Panc1 (cell line): ENCODE results near the gene BEND3. TPM values are rescaled to one million over a fixed set of nuclear protein-coding genes. Genes with fewer than 3 reads are reported as not detected.
"Not testable (repeated sequence)": the region's sequence is repeated elsewhere in the genome, so short reads cannot be mapped to it uniquely, and the experiment has no call there.

Source experiments
- ATAC-seq: fragments of 200-7000 bp; cut with Tn5 transposase; 2 replicates; pipeline ENCODE4 v1.9.1; 2020; ENCODE audit warnings: mild to moderate bottlenecking, moderate library complexity
- BruUV-seq: library from RNA; stranded (reverse); fragments of 400-500 nt; replicated peaks from 2 replicates; lab custom pipeline; 2021; lab: Mats Ljungman, UMichigan
- CTCF ChIA-PET: fragments of 300-600 bp; sonication (Branson Sonifier 250); formaldehyde crosslinking; loops from one replicate; lab custom pipeline; 2022; ENCODE audit warnings: antibody characterized with exemption; lab: Charles Lee
- POLR2A ChIA-PET: fragments of 300-600 bp; sonication (Branson Sonifier 250); formaldehyde crosslinking; loops from one replicate; lab custom pipeline; 2022; ENCODE audit warnings: antibody characterized with exemption; lab: Charles Lee
- DNase-seq: peaks from one replicate; pipeline ENCODE4 v3.0.0-alpha.2; 2010; ENCODE audit warnings: low read depth, low spot score
- H3K27ac ChIP-seq: 2 replicates; pipeline ENCODE4 v1.5.1; 2011; ENCODE audit warnings: mild to moderate bottlenecking, low read length, inconsistent platforms
- H3K27me3 ChIP-seq: fragments of 200-500 bp; sonication (Bioruptor generic); 2 replicates; pipeline ENCODE4 v1.6.0; 2014; ENCODE audit warnings: low read length, inconsistent platforms; ENCODE audit not compliant: control insufficient read depth, insufficient read depth
- H3K36me3 ChIP-seq: fragments of 200-500 bp; sonication (Bioruptor generic); 2 replicates; pipeline ENCODE4 v1.5.1; 2014; ENCODE audit warnings: inconsistent platforms, mild to moderate bottlenecking, low read length, moderate library complexity; ENCODE audit not compliant: control insufficient read depth, insufficient read depth
- H3K4me1 ChIP-seq: 2 replicates; pipeline ENCODE4 v1.5.1; 2011; ENCODE audit warnings: inconsistent platforms, mild to moderate bottlenecking, low read length, moderate library complexity; ENCODE audit not compliant: control insufficient read depth, insufficient read depth
- H3K4me3 ChIP-seq, 2 experiments: 2 replicates each; pipeline ENCODE4 v1.5.1; 2011 to 2012; ENCODE audit warnings: low read depth in 2 of 2, low read length in 2 of 2, mild to moderate bottlenecking in 2 of 2, inconsistent platforms in 1 of 2, moderate library complexity in 1 of 2
- H3K9me3 ChIP-seq: fragments of 200-500 bp; sonication (Bioruptor generic); 2 replicates; pipeline ENCODE4 v1.5.1; 2014; ENCODE audit warnings: low read depth, mild to moderate bottlenecking, inconsistent platforms, low read length, moderate library complexity; ENCODE audit not compliant: control insufficient read depth, insufficient read depth
- CTCF ChIP-seq: fragments of 450-650 bp; IDR thresholded peaks from 2 replicates; pipeline ENCODE4 v1.5.1; 2017; ENCODE audit warnings: mild to moderate bottlenecking
- POLR2AphosphoS5 ChIP-seq: IDR thresholded peaks from 2 replicates; pipeline ENCODE4 v1.6.1; 2012; ENCODE audit warnings: mild to moderate bottlenecking, low read depth, low read length, moderate library complexity
- REST ChIP-seq, 2 experiments: IDR thresholded peaks; 2 replicates each; pipeline ENCODE4 v1.6.1; 2011 to 2012; ENCODE audit warnings: low read depth in 2 of 2, control low read depth in 1 of 2, low read length in 1 of 2, mild to moderate bottlenecking in 1 of 2, moderate library complexity in 1 of 2; ENCODE audit not compliant: insufficient read depth in 1 of 2
- SIN3A ChIP-seq: IDR thresholded peaks from 2 replicates; pipeline ENCODE4 v1.6.1; 2012; ENCODE audit warnings: low read depth, mild to moderate bottlenecking, low read length, moderate library complexity, borderline replicate concordance; ENCODE audit not compliant: insufficient read depth
- TCF7L2 ChIP-seq: IDR thresholded peaks from 2 replicates; pipeline ENCODE4 v1.6.1; 2011; ENCODE audit warnings: mild to moderate bottlenecking, low read depth, low read length, inconsistent platforms
- in situ Hi-C: cut with HindIII; loops from 2 replicates; pipeline ENCODE4 v1.10.0; 2016; ENCODE audit warnings: low sequenced_read_pairs, low pct_unique_long_range_greater_than_20kb
- intact Hi-C: fragments of 100-400 bp; cut with micrococcal nuclease; formaldehyde crosslinking; loops from one replicate; pipeline ENCODE4 v1.10.0; 2022; ENCODE audit not compliant: unreplicated experiment
- total RNA-seq: library from RNA; stranded (reverse); gene quantifications from one replicate; pipeline ENCODE4 v1.2.1, GENCODE V29; 2021; ENCODE audit not compliant: unreplicated experiment

The BEND3 gene
- total RNA-seq, 1 experiment from 2014 or later = 9.9 TPM

- ATAC-seq (peak; percentile 29; the same call in 1 of the 2 replicates), DNase-seq (peak; percentile 10)
- H3K4me3 ChIP-seq = no peak overlapping the region
- no peaks in the 10 kb centered on the region for H3K27me3 ChIP-seq
- H3K27ac ChIP-seq = no peak overlapping the region
- ChIA-PET CTCF (interaction anchor here (0.7 kb wide), 1 partner anchor 9 kb away, joined by 3 read pairs; no protein-coding TSS in a partner anchor), POLR2A (no interaction called here)
- H3K4me1 ChIP-seq = peaks cover 8% of the 10 kb centered on the region; the same call in 1 of the 2 replicates
- intact Hi-C loops (no loop called here), in situ Hi-C loops (no loop called here)
- TF ChIP-seq CTCF (no peak), SIN3A (no peak), REST (IDR thresholded peaks at IDR 0.05; ENCODE audit: insufficient read depth in 1 of 2, low read depth in 2 of 2, low read length in 1 of 2) (no peak), TCF7L2 (no peak), POLR2AphosphoS5 (no peak)
- no peaks in the 10 kb centered on the region for H3K9me3 ChIP-seq
- H3K36me3 ChIP-seq = no peaks in the 10 kb centered on the region
- BruUV-seq = no TSS peak
These were observed 93.7 kb downstream of the BEND3 start for GRCh38 chr6:107021446-107022185.

DNA sequence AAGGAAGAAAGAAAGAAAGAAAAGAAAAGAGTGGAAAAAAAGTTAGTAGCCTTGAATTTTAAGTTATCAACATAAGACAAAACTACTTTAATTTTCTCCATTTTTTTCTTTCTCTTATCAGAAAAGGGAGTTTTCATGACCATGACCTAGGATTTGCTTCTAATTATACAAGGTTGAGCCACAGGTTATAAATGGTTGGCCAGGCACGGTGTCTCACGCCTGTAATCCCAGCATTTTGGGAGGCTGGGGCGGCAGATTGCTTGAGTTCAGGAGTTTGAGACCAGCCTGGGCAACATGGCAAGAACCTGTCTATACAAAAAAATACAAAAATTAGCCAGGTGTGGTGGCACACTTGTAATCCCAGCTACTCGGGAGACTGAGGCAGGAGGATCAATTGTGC lies 95.1 kb downstream of the BEND3 start:
- Histone ChIP-seq H3K4me3 (no peak overlapping the region), H3K9me3 (no peaks in the 10 kb centered on the region), H3K27me3 (no peaks in the 10 kb centered on the region), H3K36me3 (no peaks in the 10 kb centered on the region), H3K27ac (no peak overlapping the region), H3K4me1 (peaks cover 8% of the 10 kb centered on the region; the same call in 1 of the 2 replicates)
- ATAC-seq = no peak
- DNase-seq = no peak
- intact Hi-C loops = no loop called here
- ChIA-PET CTCF (no interaction called here), POLR2A (no interaction called here)
- BruUV-seq = no TSS peak
- no peak for TF ChIP-seq TCF7L2
- no peak for TF ChIP-seq POLR2AphosphoS5
- no peak for TF ChIP-seq CTCF
- TF ChIP-seq SIN3A = no peak
- no peak for TF ChIP-seq REST (IDR thresholded peaks at IDR 0.05; ENCODE audit: insufficient read depth in 1 of 2, low read depth in 2 of 2, low read length in 1 of 2)
- in situ Hi-C loops = no loop called here

GRCh38 chr6:107019628-107020027 lies 95.7 kb downstream of the BEND3 start:
- BruUV-seq, ATAC-seq, in situ Hi-C loops, DNase-seq, H3K27me3 ChIP-seq, H3K9me3 ChIP-seq, H3K36me3 ChIP-seq, CTCF ChIA-PET, H3K4me3 ChIP-seq, H3K27ac ChIP-seq, H3K4me1 ChIP-seq, intact Hi-C loops, POLR2A ChIA-PET: not testable (repeated sequence)
